IPS DF 6.9 (cell line): Measurements from ENCODE around the gene FGF21.

Experiments
- DNase-seq: peaks from one replicate; pipeline ENCODE4 v3.0.0-alpha.2; 2013; ENCODE audit warnings: low read depth, low spot score
- H3K27ac ChIP-seq: one replicate; pipeline ENCODE4 v1.5.1; 2013; ENCODE audit warnings: low read length, control low read depth
- H3K27me3 ChIP-seq: 2 replicates; pipeline ENCODE4 v1.6.1; 2013; ENCODE audit warnings: mild to moderate bottlenecking, low read length; ENCODE audit not compliant: control insufficient read depth, insufficient read depth
- H3K36me3 ChIP-seq: 2 replicates; pipeline ENCODE4 v1.6.1; 2013; ENCODE audit warnings: low read length; ENCODE audit not compliant: control insufficient read depth, insufficient read depth
- H3K4me1 ChIP-seq: 2 replicates; pipeline ENCODE4 v1.6.1; 2013; ENCODE audit warnings: low read length; ENCODE audit not compliant: control insufficient read depth, insufficient read depth
- H3K4me3 ChIP-seq: 2 replicates; pipeline ENCODE4 v1.5.1; 2013; ENCODE audit warnings: mild to moderate bottlenecking, low read length
- H3K9me3 ChIP-seq: 2 replicates; pipeline ENCODE4 v1.6.1; 2013; ENCODE audit warnings: low read length, inconsistent platforms; ENCODE audit not compliant: control insufficient read depth, insufficient read depth
- WGBS: extraction: QIAGEN DNeasy Blood & Tissue Kit; methylation state at CpG from one replicate; pipeline ENCODE4 v1.1.7; 2013; ENCODE audit warnings: mixed read lengths, missing lambda C conversion rate; ENCODE audit not compliant: insufficient read length, insufficient coverage; 5-methylcytosine and 5-hydroxymethylcytosine counted together

Gene FGF21

DNA sequence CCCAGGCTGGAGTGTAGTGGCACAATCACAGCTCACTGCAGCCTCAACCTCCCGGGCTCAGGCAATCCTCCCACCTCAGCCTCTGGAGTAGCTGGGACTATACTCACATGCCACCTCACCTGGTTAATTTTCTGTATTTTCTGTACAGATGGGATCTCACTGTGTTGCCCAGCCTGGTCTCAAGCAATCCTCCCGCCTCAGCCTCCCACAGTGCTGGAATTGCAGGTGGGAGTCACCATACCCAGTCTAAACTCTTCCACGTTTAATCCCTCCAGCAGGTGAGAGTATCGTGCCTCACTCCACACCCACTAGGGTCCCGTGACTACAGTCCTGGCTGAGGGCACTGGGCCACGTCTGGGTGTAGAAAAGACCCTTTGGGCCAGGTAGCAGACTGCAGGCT lies 39.0 kb downstream of the FGF21 start:
- DNase-seq = no peak
- H3K4me1 ChIP-seq = peaks cover 5% of the 10 kb centered on the region
- no peak overlapping the region for H3K27ac ChIP-seq
- 0 out of 2 replicates have a peak, but pooled peaks cover 3% of the 10 kb centered on the region for H3K36me3 ChIP-seq
- H3K4me3 ChIP-seq = no peak overlapping the region
- no peaks in the 10 kb centered on the region for H3K9me3 ChIP-seq
- no CpG with 5 or more reads among the region's 6 CpGs for WGBS
- no peaks in the 10 kb centered on the region for H3K27me3 ChIP-seq

DNA sequence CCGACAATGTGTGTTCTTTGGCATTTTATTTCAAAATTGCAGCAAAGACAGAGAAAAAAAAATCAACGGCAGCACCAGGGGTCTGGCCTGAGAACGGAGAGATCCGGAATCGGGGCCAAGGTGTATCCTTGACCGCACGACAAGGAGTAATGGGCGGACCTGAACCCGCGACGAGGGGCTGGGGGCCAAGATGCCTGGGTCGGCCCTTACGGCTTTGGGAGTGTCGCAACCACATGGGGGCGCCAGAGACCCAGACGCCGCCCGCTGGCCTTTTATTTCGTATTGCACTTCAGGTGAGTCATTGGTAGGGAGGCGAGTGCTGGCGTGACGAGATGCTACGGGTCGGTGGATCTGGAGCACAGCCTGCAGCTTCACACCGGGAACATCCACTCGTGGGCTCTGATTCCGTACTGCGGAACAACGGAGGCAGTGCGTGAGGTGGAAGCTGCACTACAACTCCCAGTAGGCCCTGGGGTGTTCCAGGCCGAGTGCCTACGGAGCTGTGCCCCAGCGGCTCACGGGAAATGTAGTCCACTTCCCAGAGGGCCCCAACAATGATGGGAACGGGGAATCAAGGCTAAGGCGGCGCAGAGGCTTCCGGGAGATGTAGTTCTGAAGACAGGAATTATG lies 39.8 kb downstream of the FGF21 start:
- Histone ChIP-seq H3K27ac (no peak overlapping the region), H3K4me1 (peaks cover 7% of the 10 kb centered on the region), H3K4me3 (peak overlapping the region; percentile 58; the same call in 1 of the 2 replicates), H3K9me3 (no peaks in the 10 kb centered on the region), H3K27me3 (no peaks in the 10 kb centered on the region), H3K36me3 (0 out of 2 replicates have a peak, but pooled peaks cover 3% of the 10 kb centered on the region)
- WGBS = no CpG with 5 or more reads among the region's 38 CpGs
- DNase-seq = no peak

DNA sequence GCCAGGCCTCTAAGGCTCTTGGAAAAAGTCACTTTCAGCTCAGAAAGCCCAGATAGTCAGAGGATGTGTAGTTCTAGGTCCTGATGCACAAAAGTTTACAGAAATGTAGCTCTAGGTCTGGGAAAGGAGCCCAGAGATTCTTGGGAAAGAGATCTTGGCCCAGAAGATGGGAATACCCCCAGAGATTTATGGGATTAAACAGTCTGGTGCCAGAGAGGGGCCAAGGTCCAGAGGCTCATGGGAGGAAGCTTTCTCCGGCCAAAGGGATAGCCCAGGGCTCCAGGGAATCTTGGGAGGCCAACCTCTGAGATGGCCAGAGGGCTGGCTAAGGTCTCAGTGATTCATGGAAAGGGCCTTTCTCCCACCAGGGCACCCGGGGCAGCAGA lies 40.4 kb downstream of the FGF21 start:
- no peaks in the 10 kb centered on the region for H3K27me3 ChIP-seq
- no CpG with 5 or more reads among the region's 2 CpGs for WGBS
- H3K27ac ChIP-seq = no peak overlapping the region
- 0 out of 2 replicates have a peak, but pooled peaks cover 3% of the 10 kb centered on the region for H3K36me3 ChIP-seq
- H3K4me3 ChIP-seq = no peak overlapping the region
- H3K4me1 ChIP-seq = peaks cover 7% of the 10 kb centered on the region
- H3K9me3 ChIP-seq = no peaks in the 10 kb centered on the region
- DNase-seq = no peak

DNA sequence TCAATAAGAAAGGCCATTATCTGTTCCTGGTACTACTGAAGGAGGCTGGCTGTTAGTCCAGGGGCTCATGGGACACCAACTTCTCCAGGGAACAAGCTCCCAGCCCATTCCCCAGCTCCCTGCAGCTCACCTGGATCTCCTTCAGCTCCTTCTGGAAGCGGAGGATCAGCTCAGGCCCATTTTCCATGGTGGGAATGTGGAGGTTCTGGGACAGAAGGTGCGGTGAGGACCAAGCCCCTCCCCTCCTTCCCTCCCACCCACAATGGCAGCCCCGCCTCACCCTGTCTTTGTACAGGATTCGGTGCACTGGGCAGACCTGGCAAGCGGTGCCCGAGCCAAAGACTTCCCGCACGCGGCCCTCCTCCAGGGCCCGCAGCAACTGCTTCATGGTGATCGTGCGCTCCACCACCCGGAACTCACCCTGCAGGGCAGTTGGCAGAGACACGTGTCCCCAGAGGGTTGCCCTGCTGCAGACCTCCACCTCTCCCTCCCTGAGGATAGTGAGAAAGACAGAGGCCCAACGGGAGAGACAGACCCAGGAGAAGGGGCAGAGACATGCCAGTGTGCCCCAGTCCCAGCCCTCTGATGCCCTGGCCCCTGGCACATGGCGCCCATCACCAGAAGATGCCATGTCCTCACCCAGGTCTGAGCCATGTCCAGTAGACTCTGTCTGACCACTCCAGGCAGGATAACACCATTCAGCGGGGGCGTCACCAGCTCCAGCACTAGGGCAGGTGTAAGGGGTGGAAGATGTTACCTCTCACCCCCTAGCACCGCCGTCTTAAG lies 41.2 kb downstream of the FGF21 start:
- 0 out of 2 replicates have a peak, but pooled peaks cover 3% of the 10 kb centered on the region for H3K36me3 ChIP-seq
- no peaks in the 10 kb centered on the region for H3K27me3 ChIP-seq
- no CpG with 5 or more reads among the region's 20 CpGs for WGBS
- peaks cover 7% of the 10 kb centered on the region for H3K4me1 ChIP-seq
- no peak overlapping the region for H3K4me3 ChIP-seq
- H3K27ac ChIP-seq = no peak overlapping the region
- DNase-seq = no peak
- H3K9me3 ChIP-seq = no peaks in the 10 kb centered on the region

DNA sequence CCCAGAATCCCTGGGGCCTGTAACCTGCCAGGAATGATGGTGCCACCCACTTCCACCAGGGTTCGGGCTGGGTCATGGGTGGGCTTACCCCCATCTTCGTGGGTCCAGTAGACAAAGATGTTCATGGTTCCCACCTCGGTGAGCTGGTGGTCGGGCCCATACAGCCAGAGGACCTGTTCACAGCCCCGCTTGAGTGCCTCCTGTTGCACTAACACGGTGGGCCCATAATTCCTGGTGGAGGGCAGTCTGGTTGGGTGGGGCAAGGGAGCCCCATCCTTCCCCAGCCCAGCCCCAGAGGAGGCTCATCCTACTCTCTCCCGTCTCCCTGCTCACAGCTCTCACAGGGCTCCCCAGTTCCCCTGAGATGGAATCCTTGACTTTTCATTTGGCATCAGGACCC lies 41.8 kb downstream of the FGF21 start:
- Histone ChIP-seq H3K4me3 (no peak overlapping the region), H3K4me1 (peaks cover 7% of the 10 kb centered on the region), H3K27me3 (no peaks in the 10 kb centered on the region), H3K9me3 (no peaks in the 10 kb centered on the region), H3K27ac (no peak overlapping the region), H3K36me3 (0 out of 2 replicates have a peak, but pooled peaks cover 3% of the 10 kb centered on the region)
- no CpG with 5 or more reads among the region's 7 CpGs for WGBS
- DNase-seq = no peak

DNA sequence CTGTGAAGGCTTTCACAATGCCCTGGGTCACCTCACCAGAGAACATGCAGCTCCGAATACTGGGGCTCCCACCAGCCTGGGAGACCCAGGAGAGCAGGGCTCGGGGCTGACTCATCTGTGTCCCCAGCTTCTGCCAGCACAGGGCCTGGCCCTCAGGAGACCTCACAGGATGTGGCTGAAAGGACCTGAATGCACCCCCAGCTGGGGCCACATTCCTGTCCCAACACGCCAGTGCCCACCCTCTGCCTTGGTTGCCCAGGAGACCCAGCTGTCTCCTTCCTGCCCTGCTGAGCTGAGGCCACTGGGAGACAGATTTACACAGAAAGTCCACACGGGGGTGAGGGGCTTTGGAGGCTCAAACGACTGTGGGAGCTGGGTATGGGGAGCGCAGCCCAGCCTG lies 43.6 kb downstream of the FGF21 start:
- WGBS = no CpG with 5 or more reads among the region's 6 CpGs
- H3K9me3 ChIP-seq = no peaks in the 10 kb centered on the region
- H3K27me3 ChIP-seq = no peaks in the 10 kb centered on the region
- no peak overlapping the region for H3K27ac ChIP-seq
- no peak for DNase-seq
- no peak overlapping the region for H3K4me3 ChIP-seq
- peaks cover 5% of the 10 kb centered on the region for H3K4me1 ChIP-seq
- 0 out of 2 replicates have a peak, but pooled peaks cover 3% of the 10 kb centered on the region for H3K36me3 ChIP-seq

DNA sequence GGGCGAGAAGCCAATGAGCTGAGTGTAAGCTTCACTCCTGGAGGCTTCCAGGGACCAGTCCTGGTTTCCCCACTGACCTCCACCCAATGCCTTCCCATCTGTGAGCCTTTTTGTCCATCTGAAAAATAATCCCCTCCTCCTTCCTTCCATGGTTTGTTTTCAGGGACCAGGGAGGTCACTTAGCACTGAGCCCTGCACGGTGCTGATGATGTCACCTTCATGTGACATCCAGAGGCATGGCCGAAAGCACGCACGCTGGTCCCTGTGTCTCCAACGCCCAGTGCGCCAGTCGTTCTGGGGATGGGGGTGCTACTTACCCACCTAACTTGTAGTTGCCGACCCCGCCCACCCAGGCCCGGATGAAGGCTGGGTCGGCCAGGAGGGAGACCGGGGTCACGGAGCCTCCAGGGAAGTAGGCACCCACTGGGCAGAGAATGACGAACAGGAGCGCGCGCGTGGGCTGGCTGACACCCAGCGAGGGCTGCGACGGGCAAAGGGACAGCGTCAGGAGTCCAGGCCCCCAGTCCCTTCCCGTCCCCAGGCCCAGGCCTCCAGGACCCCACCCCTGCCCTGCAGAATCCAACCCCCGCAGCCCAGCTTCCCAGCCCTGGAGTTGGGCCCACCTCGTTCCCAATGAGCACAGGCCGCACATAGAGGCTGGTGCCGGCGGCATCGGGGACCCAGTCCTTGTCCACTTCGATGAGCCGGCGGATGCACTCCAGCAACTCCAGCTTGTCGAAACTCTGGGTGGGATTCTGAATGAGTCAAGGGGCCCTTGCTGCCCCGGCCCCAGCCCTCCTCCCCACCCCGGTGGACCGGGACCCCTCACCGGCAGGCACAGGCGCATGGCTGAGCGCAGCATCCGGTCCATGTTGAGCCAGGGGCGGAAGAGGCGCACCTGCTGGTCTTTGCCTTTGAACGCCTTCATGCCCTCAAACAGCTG lies 44.3 kb downstream of the FGF21 start:
- no peaks in the 10 kb centered on the region for H3K27me3 ChIP-seq
- no peak overlapping the region for H3K27ac ChIP-seq
- DNase-seq = no peak
- no peak overlapping the region for H3K4me3 ChIP-seq
- peaks cover 5% of the 10 kb centered on the region for H3K4me1 ChIP-seq
- H3K9me3 ChIP-seq = no peaks in the 10 kb centered on the region
- H3K36me3 ChIP-seq = 0 out of 2 replicates have a peak, but pooled peaks cover 3% of the 10 kb centered on the region
- WGBS = no CpG with 5 or more reads among the region's 44 CpGs

DNA sequence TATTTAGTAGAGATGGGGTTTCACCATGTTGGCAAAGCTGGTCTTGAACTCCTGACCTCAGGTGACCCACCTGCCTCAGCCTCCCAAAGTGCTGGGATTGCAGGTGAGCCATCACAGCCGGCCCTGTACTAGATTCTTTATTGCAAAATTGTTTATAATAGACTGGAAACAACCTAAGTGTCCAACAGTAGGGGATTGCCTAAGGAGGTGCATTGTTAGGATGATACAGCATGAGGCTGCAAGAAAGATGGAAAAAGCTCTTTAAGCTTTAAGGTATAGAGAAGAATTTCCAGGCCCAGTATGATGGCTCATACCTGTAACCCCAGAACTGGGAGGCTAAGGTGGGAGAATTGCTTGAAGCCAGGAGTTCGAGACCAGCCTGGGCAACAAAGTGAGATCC lies 47.3 kb downstream of the FGF21 start:
- Histone ChIP-seq H3K27ac (no peak overlapping the region), H3K27me3 (no peaks in the 10 kb centered on the region), H3K4me1 (peaks cover 12% of the 10 kb centered on the region), H3K4me3 (no peak overlapping the region), H3K9me3 (no peaks in the 10 kb centered on the region), H3K36me3 (no peaks in the 10 kb centered on the region)
- WGBS = no CpG with 5 or more reads among the region's 2 CpGs
- no peak for DNase-seq

DNA sequence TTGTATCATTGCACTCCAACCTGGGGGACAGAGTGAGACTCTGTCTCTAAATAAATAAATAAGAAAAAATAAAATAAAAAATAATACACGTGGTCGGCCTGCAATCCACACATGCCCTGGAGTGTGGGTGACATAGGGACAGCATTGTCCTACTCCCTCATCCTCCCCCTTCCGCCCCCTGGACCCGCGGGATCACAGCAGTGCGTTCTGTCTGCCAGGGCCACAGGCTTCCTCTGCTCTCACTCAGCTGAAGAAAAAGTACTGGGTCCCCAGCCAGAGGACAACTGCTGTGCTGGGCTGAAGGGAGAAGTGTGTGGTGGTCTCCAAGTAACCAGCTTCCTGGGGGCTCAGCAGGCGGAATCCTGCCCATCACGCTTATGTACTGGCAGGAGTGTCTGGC lies 49.2 kb downstream of the FGF21 start:
- Histone ChIP-seq H3K9me3 (no peaks in the 10 kb centered on the region), H3K27me3 (no peaks in the 10 kb centered on the region), H3K27ac (no peak overlapping the region), H3K4me1 (peaks cover 11% of the 10 kb centered on the region), H3K36me3 (no peaks in the 10 kb centered on the region), H3K4me3 (no peak overlapping the region)
- no peak for DNase-seq
- WGBS = no CpG with 5 or more reads among the region's 8 CpGs

DNA sequence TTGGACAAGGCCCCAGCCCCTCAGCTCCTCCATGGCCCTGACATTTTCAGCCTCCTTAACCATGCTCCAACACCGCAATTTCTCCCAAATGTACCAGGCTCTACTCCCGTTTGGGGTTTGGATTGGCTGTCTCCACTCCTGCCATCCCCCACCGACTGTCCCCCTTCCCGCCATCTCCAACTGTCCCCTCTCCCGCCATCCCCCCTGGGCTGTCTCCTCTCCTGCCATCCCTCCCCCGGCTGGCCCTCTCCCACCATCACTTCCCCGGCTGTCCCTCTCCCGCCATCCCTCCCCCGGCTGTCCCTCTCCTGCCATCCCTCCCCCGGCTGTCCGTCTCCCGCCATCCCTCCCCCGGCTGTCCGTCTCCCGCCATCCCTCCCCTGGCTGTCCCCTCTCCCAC lies 50.1 kb downstream of the FGF21 start:
- WGBS = no CpG with 5 or more reads among the region's 15 CpGs
- H3K4me1 ChIP-seq = peaks cover 11% of the 10 kb centered on the region
- H3K27me3 ChIP-seq = peaks cover 2% of the 10 kb centered on the region; the same call in 1 of the 2 replicates
- H3K36me3 ChIP-seq = no peaks in the 10 kb centered on the region
- H3K4me3 ChIP-seq = no peak overlapping the region
- DNase-seq = no peak
- H3K9me3 ChIP-seq = no peaks in the 10 kb centered on the region
- no peak overlapping the region for H3K27ac ChIP-seq
